GM12878 (cell line): ENCODE results near the gene BSND. TPM values are rescaled to one million over a fixed set of nuclear protein-coding genes. Genes with fewer than 3 reads are reported as not detected.

Source experiments
- SMAD1 ChIP-seq: fragments of 450-650 bp; IDR thresholded peaks from 2 replicates; pipeline ENCODE4 v1.6.1; 2018; ENCODE audit warnings: mild to moderate bottlenecking, low read depth; ENCODE audit not compliant: partially characterized antibody
- polyA plus RNA-seq, 11 experiments: library from polyadenylated mRNA; depleted of rRNA in 4 of 11; unstranded in 6 of 11; stranded (reverse) in 5 of 11; fragments of >200 nt; fragmentation: Nextera tagmentation in 4 of 11; fragmentation: Illumina TruSeq in 1 of 11; extraction: Ambion mirVana in 4 of 11; extraction: Trizol in 1 of 11; gene quantifications; 1 replicate in 1 of 11; 2 replicates in 10 of 11; pipeline versions ENCODE4 v1.2.1 to v1.2.3, GENCODE V29; 2011 to 2016; ENCODE audit warnings: inconsistent platforms in 2 of 11, missing spikeins in 2 of 11, low read depth in 1 of 11
- total RNA-seq, 4 experiments: library from RNA; depleted of rRNA in 3 of 4; stranded (reverse); fragments of >200 nt in 3 of 4; fragmentation: Illumina TruSeq in 1 of 4; extraction: Trizol in 1 of 4; gene quantifications; 2 replicates each; pipeline versions ENCODE4 v1.2.1 to v1.2.3, GENCODE V29; 2013 to 2021
- TF ChIP-seq, protein P1 (sequence below): IDR thresholded peaks from 2 replicates; pipeline ENCODE4 v1.6.1; 2011; ENCODE audit warnings: borderline replicate concordance, low read depth, mild to moderate bottlenecking, moderate library complexity, low read length; ENCODE audit not compliant: insufficient read depth, poor library complexity, severe bottlenecking
- TF ChIP-seq, protein P2 (sequence below): IDR thresholded peaks from 2 replicates; pipeline ENCODE4 v1.6.1; 2012; ENCODE audit warnings: improper control_type of control experiment, low read depth, low read length; ENCODE audit not compliant: insufficient replicate concordance

BSND gene
- total and polyA plus RNA-seq, 10 of the 15 experiments (the other 5 are each of a cell fraction or from before 2014, with no cell fraction given), result not detected

DNA sequence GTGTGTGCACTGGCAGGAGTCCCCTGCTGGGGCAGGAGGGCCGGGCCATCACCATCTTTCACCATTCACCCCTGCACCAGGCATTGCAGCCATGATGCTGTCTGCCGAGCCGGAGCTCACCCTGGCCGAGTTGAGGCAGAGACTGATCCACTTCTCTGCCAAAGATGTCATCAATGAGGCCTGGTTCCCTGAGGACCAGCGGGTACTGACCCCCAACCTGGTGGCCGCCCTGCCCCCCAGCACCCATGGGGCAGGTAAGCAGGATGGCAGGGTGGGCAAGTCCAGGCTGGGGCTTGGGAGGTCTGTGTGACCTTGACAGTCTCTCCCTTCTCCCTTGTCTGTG is 59.2 kb downstream of the BSND start (continued):
- TF ChIP-seq, protein P1, sequence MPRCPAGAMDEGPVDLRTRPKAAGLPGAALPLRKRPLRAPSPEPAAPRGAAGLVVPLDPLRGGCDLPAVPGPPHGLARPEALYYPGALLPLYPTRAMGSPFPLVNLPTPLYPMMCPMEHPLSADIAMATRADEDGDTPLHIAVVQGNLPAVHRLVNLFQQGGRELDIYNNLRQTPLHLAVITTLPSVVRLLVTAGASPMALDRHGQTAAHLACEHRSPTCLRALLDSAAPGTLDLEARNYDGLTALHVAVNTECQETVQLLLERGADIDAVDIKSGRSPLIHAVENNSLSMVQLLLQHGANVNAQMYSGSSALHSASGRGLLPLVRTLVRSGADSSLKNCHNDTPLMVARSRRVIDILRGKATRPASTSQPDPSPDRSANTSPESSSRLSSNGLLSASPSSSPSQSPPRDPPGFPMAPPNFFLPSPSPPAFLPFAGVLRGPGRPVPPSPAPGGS, result no peak
- TF ChIP-seq, protein P2, sequence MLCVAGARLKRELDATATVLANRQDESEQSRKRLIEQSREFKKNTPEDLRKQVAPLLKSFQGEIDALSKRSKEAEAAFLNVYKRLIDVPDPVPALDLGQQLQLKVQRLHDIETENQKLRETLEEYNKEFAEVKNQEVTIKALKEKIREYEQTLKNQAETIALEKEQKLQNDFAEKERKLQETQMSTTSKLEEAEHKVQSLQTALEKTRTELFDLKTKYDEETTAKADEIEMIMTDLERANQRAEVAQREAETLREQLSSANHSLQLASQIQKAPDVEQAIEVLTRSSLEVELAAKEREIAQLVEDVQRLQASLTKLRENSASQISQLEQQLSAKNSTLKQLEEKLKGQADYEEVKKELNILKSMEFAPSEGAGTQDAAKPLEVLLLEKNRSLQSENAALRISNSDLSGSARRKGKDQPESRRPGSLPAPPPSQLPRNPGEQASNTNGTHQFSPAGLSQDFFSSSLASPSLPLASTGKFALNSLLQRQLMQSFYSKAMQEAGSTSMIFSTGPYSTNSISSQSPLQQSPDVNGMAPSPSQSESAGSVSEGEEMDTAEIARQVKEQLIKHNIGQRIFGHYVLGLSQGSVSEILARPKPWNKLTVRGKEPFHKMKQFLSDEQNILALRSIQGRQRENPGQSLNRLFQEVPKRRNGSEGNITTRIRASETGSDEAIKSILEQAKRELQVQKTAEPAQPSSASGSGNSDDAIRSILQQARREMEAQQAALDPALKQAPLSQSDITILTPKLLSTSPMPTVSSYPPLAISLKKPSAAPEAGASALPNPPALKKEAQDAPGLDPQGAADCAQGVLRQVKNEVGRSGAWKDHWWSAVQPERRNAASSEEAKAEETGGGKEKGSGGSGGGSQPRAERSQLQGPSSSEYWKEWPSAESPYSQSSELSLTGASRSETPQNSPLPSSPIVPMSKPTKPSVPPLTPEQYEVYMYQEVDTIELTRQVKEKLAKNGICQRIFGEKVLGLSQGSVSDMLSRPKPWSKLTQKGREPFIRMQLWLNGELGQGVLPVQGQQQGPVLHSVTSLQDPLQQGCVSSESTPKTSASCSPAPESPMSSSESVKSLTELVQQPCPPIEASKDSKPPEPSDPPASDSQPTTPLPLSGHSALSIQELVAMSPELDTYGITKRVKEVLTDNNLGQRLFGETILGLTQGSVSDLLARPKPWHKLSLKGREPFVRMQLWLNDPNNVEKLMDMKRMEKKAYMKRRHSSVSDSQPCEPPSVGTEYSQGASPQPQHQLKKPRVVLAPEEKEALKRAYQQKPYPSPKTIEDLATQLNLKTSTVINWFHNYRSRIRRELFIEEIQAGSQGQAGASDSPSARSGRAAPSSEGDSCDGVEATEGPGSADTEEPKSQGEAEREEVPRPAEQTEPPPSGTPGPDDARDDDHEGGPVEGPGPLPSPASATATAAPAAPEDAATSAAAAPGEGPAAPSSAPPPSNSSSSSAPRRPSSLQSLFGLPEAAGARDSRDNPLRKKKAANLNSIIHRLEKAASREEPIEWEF, result no peak
- no peak for TF ChIP-seq SMAD1
